ENCODE results near the gene OLFM4.

DNA sequence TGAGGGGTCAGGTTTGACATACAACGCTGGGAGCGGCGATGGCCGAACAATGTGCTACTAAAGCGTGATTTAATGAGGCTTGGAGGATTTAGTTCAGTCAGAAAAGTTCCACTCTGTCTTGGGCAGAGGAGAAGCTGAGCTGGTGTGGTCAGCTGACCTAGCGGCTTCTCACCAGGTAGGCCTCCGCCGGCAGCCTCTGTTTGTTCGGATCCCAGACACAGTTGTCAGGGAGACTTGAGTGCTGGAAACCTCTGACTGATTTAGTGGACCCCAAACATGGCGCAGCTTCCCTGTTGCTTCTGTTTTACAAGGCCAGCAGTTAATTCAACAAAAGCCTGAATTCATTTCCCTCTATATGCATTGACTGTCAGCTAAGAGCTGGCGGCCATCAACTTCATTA is 36.5 kb upstream of the OLFM4 start:
- TF ChIP-seq, protein P1, sequence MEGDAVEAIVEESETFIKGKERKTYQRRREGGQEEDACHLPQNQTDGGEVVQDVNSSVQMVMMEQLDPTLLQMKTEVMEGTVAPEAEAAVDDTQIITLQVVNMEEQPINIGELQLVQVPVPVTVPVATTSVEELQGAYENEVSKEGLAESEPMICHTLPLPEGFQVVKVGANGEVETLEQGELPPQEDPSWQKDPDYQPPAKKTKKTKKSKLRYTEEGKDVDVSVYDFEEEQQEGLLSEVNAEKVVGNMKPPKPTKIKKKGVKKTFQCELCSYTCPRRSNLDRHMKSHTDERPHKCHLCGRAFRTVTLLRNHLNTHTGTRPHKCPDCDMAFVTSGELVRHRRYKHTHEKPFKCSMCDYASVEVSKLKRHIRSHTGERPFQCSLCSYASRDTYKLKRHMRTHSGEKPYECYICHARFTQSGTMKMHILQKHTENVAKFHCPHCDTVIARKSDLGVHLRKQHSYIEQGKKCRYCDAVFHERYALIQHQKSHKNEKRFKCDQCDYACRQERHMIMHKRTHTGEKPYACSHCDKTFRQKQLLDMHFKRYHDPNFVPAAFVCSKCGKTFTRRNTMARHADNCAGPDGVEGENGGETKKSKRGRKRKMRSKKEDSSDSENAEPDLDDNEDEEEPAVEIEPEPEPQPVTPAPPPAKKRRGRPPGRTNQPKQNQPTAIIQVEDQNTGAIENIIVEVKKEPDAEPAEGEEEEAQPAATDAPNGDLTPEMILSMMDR (optimal IDR thresholded peaks at IDR 0.05 in 1 of 3, IDR thresholded peaks at IDR 0.05 in 1 of 3, conservative IDR thresholded peaks at IDR 0.05 in 1 of 3; ENCODE audit: extremely low read depth in 1 of 3, insufficient read depth in 2 of 3, low read length in 3 of 3): no peak
- no peak for TF ChIP-seq EZH2 (IDR thresholded peaks at IDR 0.05; ENCODE audit: low read length)
